Gastrocnemius medialis (tissue), 4 donors: Measurements from ENCODE around the gene MESP1.

ENCODE experiments used
- POLR2A ChIP-seq, 2 donors: fragments of 450-650 bp; IDR thresholded peaks; one replicate each; pipeline ENCODE4 v1.6.1; 2017; ENCODE audit warnings: antibody characterized with exemption in 2 of 2, mild to moderate bottlenecking in 2 of 2, moderate library complexity in 2 of 2
- TF ChIP-seq, protein P1 (sequence below), 5 experiments: fragments of 450-650 bp in 3 of 5; fragments of 200-600 bp in 2 of 5; sonication (generic) in 2 of 5; IDR thresholded peaks in 4 of 5; conservative IDR thresholded peaks in 1 of 5; 1 replicate in 4 of 5; 2 replicates in 1 of 5; pipeline ENCODE4 v1.5.1; 2016 to 2019; ENCODE audit warnings: antibody characterized with exemption in 5 of 5, mild to moderate bottlenecking in 3 of 5, moderate library complexity in 3 of 5

DNA sequence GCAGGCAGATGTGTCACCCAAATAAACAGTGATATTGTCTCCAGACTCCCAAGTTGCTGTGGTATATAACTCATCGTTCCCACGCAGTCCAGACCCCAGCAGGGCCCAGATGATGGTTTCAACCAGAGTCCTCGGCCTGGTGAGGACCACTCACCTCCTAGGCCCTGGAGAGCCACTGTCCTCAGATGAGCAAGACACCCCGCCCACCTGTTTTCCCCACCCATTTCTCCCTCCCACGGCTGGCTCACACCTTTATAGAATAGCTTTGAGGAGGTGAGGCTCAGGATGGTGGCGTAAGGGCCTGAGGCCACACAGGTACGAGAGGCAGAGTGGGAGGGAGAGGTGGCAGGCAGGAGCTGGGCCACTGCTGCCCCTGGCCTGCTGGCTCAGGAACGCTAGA is 7.5 kb downstream of the MESP1 start:
- TF ChIP-seq, protein P1, sequence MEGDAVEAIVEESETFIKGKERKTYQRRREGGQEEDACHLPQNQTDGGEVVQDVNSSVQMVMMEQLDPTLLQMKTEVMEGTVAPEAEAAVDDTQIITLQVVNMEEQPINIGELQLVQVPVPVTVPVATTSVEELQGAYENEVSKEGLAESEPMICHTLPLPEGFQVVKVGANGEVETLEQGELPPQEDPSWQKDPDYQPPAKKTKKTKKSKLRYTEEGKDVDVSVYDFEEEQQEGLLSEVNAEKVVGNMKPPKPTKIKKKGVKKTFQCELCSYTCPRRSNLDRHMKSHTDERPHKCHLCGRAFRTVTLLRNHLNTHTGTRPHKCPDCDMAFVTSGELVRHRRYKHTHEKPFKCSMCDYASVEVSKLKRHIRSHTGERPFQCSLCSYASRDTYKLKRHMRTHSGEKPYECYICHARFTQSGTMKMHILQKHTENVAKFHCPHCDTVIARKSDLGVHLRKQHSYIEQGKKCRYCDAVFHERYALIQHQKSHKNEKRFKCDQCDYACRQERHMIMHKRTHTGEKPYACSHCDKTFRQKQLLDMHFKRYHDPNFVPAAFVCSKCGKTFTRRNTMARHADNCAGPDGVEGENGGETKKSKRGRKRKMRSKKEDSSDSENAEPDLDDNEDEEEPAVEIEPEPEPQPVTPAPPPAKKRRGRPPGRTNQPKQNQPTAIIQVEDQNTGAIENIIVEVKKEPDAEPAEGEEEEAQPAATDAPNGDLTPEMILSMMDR (IDR thresholded peaks at IDR 0.05 in 4 of 5, conservative IDR thresholded peaks at IDR 0.05 in 1 of 5) = no peak
- TF ChIP-seq POLR2A (IDR thresholded peaks at IDR 0.05) = no peak
